Measurements from ENCODE around the gene CFAP20DC.

- no peak for TF ChIP-seq CTCF (conservative IDR thresholded peaks at IDR 0.05 in 1 of 2, IDR thresholded peaks at IDR 0.05 in 1 of 2; ENCODE audit: low read depth in 1 of 2, low read length in 2 of 2)
- no peak for TF ChIP-seq EZH2 (IDR thresholded peaks at IDR 0.05; ENCODE audit: low read length, missing control alignments)
Measured at GRCh38 chr3:58989955-58990354, 59.9 kb downstream of the CFAP20DC start.
